Right lobe of liver (tissue), 4 donors: ENCODE measurements around the gene TDP1.

ENCODE experiments used
- POLR2A ChIP-seq: fragments of 450-650 bp; IDR thresholded peaks from one replicate; pipeline ENCODE4 v1.6.1; 2017; ENCODE audit warnings: antibody characterized with exemption, mild to moderate bottlenecking
- TF ChIP-seq, protein P1 (sequence below), 4 donors: fragments of 200-600 bp in 3 of 4; fragments of 450-650 bp in 1 of 4; IDR thresholded peaks; one replicate each; pipeline versions ENCODE4 v1.5.1 to v1.8.0; 2016 to 2022; ENCODE audit warnings: antibody characterized with exemption in 4 of 4, mild to moderate bottlenecking in 2 of 4
- donor health status: DM: no; HTN: no; CAD: no.
- donor health status: DM: no; HTN: no; CAD: no.
- donor health status: DM: no; HTN: yes; CAD: no.

DNA sequence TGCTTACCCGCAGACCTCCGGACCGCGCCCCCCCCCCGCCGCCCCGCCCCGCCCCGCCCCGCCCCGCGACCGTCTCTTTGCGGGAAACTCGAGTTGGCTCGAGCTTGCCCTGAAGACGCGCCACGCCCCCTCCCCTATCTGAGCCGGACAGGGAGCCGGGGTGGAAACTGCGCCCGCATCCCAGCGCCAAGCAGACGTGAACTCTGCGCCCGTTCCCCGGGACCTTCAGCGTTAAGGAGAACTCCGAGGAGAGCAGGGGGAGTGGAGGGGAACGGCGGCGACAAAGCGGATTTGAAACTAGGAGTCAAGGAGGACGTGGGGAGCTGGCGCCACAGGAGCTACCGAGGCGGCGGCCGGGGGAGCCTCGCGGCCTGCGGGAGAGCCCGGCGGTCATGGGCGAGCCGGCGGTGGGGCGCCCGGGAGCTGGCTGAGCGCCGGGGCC is 106.0 kb downstream of the TDP1 start, which contains the start of gene KCNK13:
- TF ChIP-seq, protein P1, sequence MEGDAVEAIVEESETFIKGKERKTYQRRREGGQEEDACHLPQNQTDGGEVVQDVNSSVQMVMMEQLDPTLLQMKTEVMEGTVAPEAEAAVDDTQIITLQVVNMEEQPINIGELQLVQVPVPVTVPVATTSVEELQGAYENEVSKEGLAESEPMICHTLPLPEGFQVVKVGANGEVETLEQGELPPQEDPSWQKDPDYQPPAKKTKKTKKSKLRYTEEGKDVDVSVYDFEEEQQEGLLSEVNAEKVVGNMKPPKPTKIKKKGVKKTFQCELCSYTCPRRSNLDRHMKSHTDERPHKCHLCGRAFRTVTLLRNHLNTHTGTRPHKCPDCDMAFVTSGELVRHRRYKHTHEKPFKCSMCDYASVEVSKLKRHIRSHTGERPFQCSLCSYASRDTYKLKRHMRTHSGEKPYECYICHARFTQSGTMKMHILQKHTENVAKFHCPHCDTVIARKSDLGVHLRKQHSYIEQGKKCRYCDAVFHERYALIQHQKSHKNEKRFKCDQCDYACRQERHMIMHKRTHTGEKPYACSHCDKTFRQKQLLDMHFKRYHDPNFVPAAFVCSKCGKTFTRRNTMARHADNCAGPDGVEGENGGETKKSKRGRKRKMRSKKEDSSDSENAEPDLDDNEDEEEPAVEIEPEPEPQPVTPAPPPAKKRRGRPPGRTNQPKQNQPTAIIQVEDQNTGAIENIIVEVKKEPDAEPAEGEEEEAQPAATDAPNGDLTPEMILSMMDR (IDR thresholded peaks at IDR 0.05), result no peak
- TF ChIP-seq POLR2A, result no peak
